DND-41 (cell line): ENCODE measurements around the gene P2RX4.

Source experiments
- ATAC-seq: fragments of 200-7000 bp; cut with Tn5 transposase; 3 replicates; pipeline ENCODE4 v1.9.1; 2021; ENCODE audit warnings: low read depth; ENCODE audit not compliant: insufficient read depth
- DNase-seq: peaks from one replicate; pipeline ENCODE4 v3.0.0-alpha.2; 2020
- H2AFZ ChIP-seq: 2 replicates; pipeline ENCODE4 v1.6.0; 2012; ENCODE audit warnings: low read depth, low read length
- H3K27ac ChIP-seq: 2 replicates; pipeline ENCODE4 v1.5.1; 2012; ENCODE audit warnings: low read length, inconsistent platforms
- H3K27me3 ChIP-seq: fragments of 200-600 bp; sonication (generic); 2 replicates; pipeline ENCODE4 v1.6.0; 2012; ENCODE audit warnings: low read length, mild to moderate bottlenecking, inconsistent platforms; ENCODE audit not compliant: insufficient read depth, poor library complexity
- H3K36me3 ChIP-seq: 2 replicates; pipeline ENCODE4 v1.5.1; 2012; ENCODE audit warnings: low read length, inconsistent platforms; ENCODE audit not compliant: insufficient read depth
- H3K4me1 ChIP-seq: 2 replicates; pipeline ENCODE4 v1.5.1; 2012; ENCODE audit warnings: mild to moderate bottlenecking, low read length; ENCODE audit not compliant: insufficient read depth
- H3K4me2 ChIP-seq: 2 replicates; pipeline ENCODE4 v1.6.0; 2012; ENCODE audit warnings: mild to moderate bottlenecking, moderate library complexity, low read length, inconsistent platforms; ENCODE audit not compliant: insufficient read depth
- H3K4me3 ChIP-seq, 2 experiments: fragments of 200-600 bp in 1 of 2; shearing (Covaris generic) in 1 of 2; 2 replicates each; pipeline ENCODE4 v1.5.1; 2012 to 2016; ENCODE audit warnings: inconsistent platforms in 2 of 2, low read length in 2 of 2, mild to moderate bottlenecking in 2 of 2, low read depth in 1 of 2, moderate library complexity in 1 of 2
- H3K79me2 ChIP-seq: 2 replicates; pipeline ENCODE4 v1.6.0; 2012; ENCODE audit warnings: low read length, inconsistent platforms; ENCODE audit not compliant: insufficient read depth
- H3K9ac ChIP-seq: 2 replicates; pipeline ENCODE4 v1.6.0; 2012; ENCODE audit warnings: low read depth, mild to moderate bottlenecking, inconsistent platforms, low read length, moderate library complexity
- H3K9me3 ChIP-seq: 2 replicates; pipeline ENCODE4 v1.5.1; 2012; ENCODE audit warnings: low read length, moderate library complexity, mild to moderate bottlenecking, inconsistent platforms; ENCODE audit not compliant: insufficient read depth, severe bottlenecking
- H4K20me1 ChIP-seq: 2 replicates; pipeline ENCODE4 v1.6.0; 2012; ENCODE audit warnings: low read length; ENCODE audit not compliant: insufficient read depth
- EZH2 ChIP-seq: IDR thresholded peaks from 3 replicates; pipeline ENCODE4 v1.6.1; 2012; ENCODE audit warnings: borderline replicate concordance, low read depth, mild to moderate bottlenecking, moderate library complexity, low read length, inconsistent platforms; ENCODE audit not compliant: severe bottlenecking
- TF ChIP-seq, protein P1 (sequence below): IDR thresholded peaks from 2 replicates; pipeline ENCODE4 v1.5.1; 2012; ENCODE audit warnings: borderline replicate concordance, low read length, moderate library complexity, mild to moderate bottlenecking; ENCODE audit not compliant: poor library complexity, severe bottlenecking; ENCODE audit errors: extremely low read depth

P2RX4 gene

DNA sequence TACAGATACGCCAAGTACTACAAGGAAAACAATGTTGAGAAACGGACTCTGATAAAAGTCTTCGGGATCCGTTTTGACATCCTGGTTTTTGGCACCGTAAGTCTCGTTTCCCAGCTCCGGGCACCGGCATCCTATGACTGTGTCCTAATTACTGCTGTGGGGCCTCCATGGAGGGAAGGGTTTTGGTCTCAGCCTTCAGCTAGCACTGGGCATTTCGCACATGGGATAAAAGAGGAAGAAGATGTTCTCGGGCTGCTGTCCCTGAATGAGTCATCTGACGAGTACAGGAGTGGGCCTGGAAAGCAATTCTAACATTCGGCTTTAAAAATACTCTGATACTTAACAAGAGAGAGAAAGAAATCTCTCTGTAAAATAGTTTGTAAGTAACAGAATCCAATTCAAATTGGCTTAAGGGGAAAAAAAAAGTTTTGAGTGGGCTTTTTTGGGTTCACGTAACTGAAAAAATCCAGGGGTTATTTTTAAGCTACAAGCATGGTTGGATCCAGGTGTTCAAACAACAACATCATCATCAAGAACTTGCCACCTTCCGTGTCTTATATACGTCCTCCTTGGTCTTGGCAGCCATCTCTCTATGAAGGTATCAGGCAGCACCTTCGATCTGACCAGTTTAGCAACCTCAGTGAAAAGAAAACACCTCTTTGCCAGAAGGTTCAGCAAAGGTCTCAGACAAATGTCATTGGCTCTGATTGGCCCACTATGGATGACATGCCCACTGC, 34.4 kb upstream of the P2RX4 start:
- Histone ChIP-seq H3K36me3 (no peaks in the 10 kb centered on the region), H4K20me1 (no peaks in the 10 kb centered on the region), H3K4me2 (no peak overlapping the region), H3K4me3 (no peak overlapping the region), H3K9me3 (no peaks in the 10 kb centered on the region), H3K27me3 (no peaks in the 10 kb centered on the region), H3K9ac (no peak overlapping the region), H3K79me2 (no peaks in the 10 kb centered on the region), H2AFZ (no peak overlapping the region), H3K4me1 (no peaks in the 10 kb centered on the region), H3K27ac (no peak overlapping the region)
- DNase-seq: no peak
- TF ChIP-seq, protein P1, sequence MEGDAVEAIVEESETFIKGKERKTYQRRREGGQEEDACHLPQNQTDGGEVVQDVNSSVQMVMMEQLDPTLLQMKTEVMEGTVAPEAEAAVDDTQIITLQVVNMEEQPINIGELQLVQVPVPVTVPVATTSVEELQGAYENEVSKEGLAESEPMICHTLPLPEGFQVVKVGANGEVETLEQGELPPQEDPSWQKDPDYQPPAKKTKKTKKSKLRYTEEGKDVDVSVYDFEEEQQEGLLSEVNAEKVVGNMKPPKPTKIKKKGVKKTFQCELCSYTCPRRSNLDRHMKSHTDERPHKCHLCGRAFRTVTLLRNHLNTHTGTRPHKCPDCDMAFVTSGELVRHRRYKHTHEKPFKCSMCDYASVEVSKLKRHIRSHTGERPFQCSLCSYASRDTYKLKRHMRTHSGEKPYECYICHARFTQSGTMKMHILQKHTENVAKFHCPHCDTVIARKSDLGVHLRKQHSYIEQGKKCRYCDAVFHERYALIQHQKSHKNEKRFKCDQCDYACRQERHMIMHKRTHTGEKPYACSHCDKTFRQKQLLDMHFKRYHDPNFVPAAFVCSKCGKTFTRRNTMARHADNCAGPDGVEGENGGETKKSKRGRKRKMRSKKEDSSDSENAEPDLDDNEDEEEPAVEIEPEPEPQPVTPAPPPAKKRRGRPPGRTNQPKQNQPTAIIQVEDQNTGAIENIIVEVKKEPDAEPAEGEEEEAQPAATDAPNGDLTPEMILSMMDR: no peak
- no peak for TF ChIP-seq EZH2
- ATAC-seq: no peak

DNA sequence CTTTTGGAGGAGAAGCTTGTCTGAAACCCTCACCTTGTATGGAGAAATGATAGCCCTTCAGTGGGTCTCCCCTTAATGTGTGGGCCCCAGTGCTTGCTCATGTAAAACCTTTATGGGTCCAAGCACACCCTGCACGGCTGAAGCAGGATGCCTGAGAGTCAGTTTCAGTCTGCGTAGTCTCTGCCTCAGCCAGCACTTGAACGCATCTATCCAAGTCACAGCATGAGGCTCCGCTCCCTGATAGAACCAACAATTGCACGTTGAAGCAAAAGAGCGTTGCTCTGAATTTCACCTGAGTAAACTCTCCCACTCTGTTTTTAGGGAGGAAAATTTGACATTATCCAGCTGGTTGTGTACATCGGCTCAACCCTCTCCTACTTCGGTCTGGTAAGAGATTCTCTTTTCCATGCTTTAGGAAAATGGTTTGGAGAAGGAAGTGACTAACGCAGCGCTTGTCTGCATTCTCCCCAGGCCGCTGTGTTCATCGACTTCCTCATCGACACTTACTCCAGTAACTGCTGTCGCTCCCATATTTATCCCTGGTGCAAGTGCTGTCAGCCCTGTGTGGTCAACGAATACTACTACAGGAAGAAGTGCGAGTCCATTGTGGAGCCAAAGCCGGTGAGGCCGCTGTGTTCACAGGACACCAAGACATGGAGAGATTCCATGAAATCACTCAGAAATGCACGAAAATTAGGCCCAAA, 33.0 kb upstream of the P2RX4 start:
- H3K27me3 ChIP-seq: no peaks in the 10 kb centered on the region
- no peak for DNase-seq
- H3K36me3 ChIP-seq: no peaks in the 10 kb centered on the region
- H4K20me1 ChIP-seq: no peaks in the 10 kb centered on the region
- ATAC-seq: no peak
- H3K9me3 ChIP-seq: peaks cover under 1% of the 10 kb centered on the region
- H3K79me2 ChIP-seq: no peaks in the 10 kb centered on the region
- H2AFZ ChIP-seq: no peak overlapping the region
- H3K4me3 ChIP-seq: no peak overlapping the region
- no peak overlapping the region for H3K4me2 ChIP-seq
- TF ChIP-seq, protein P1: no peak
- TF ChIP-seq EZH2: no peak
- H3K27ac ChIP-seq: no peak overlapping the region
- H3K4me1 ChIP-seq: no peaks in the 10 kb centered on the region
- no peak overlapping the region for H3K9ac ChIP-seq

DNA sequence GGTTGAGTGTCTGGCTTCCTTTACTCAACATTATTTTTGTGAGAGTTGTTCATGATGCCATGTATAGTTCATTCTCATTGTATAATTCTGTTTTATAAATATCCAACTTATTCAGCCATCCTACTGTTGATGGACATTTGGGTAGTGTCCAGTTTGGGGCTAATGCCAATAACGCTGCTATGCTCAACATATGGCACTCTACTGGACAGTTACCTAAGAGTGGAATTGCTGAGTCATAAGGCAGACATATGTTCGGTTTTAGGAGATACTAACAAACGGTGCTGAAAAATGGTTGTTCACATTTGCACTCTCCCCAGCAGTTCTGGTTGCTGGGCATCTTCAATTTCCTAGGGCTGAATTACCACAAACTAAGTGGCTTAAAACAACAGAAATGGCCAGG, 28.7 kb upstream of the P2RX4 start:
- Histone ChIP-seq H3K4me1 (no peaks in the 10 kb centered on the region), H3K9ac (no peak overlapping the region), H3K27me3 (no peaks in the 10 kb centered on the region), H3K36me3 (no peaks in the 10 kb centered on the region), H3K79me2 (no peaks in the 10 kb centered on the region), H3K4me2 (no peak overlapping the region), H2AFZ (no peak overlapping the region), H4K20me1 (no peaks in the 10 kb centered on the region), H3K9me3 (peaks cover 4% of the 10 kb centered on the region), H3K27ac (no peak overlapping the region), H3K4me3 (no peak overlapping the region)
- no peak for TF ChIP-seq EZH2
- TF ChIP-seq, protein P1: no peak
- no peak for DNase-seq
- ATAC-seq: no peak
